Panc1 (cell line): Measurements from ENCODE around the gene ATXN7L1.

ENCODE experiments used
- POLR2AphosphoS5 ChIP-seq: IDR thresholded peaks from 2 replicates; pipeline ENCODE4 v1.6.1; 2012; ENCODE audit warnings: mild to moderate bottlenecking, low read depth, low read length, moderate library complexity
- TF ChIP-seq, protein P1 (sequence below): fragments of 450-650 bp; IDR thresholded peaks from 2 replicates; pipeline ENCODE4 v1.5.1; 2017; ENCODE audit warnings: mild to moderate bottlenecking
- TF ChIP-seq, protein P2 (sequence below), 2 experiments: IDR thresholded peaks; 2 replicates each; pipeline ENCODE4 v1.6.1; 2011 to 2012; ENCODE audit warnings: low read depth in 2 of 2, control low read depth in 1 of 2, low read length in 1 of 2, mild to moderate bottlenecking in 1 of 2, moderate library complexity in 1 of 2; ENCODE audit not compliant: insufficient read depth in 1 of 2

DNA sequence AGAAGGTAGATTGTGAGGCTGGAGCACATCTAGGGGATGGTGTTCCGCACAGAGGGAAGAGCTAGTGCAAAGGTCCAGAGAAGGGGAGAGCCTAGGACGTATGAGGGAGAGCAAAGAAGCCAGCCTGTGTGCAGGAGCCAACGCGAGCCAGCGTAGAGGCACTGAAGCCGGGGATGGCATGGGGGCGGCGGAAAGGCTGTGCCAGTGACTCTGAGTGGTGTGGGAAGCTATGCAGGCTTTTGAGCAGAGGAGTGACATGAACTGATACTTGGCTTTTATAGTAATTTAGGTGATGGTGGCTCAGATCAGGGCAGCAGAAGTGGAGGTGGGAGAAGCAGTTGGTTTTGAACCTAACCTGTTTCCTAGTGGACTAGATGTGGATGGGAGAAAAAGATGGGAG, 65.8 kb downstream of the ATXN7L1 start:
- TF ChIP-seq, protein P1, sequence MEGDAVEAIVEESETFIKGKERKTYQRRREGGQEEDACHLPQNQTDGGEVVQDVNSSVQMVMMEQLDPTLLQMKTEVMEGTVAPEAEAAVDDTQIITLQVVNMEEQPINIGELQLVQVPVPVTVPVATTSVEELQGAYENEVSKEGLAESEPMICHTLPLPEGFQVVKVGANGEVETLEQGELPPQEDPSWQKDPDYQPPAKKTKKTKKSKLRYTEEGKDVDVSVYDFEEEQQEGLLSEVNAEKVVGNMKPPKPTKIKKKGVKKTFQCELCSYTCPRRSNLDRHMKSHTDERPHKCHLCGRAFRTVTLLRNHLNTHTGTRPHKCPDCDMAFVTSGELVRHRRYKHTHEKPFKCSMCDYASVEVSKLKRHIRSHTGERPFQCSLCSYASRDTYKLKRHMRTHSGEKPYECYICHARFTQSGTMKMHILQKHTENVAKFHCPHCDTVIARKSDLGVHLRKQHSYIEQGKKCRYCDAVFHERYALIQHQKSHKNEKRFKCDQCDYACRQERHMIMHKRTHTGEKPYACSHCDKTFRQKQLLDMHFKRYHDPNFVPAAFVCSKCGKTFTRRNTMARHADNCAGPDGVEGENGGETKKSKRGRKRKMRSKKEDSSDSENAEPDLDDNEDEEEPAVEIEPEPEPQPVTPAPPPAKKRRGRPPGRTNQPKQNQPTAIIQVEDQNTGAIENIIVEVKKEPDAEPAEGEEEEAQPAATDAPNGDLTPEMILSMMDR: no peak
- TF ChIP-seq POLR2AphosphoS5: no peak
- TF ChIP-seq, protein P2, sequence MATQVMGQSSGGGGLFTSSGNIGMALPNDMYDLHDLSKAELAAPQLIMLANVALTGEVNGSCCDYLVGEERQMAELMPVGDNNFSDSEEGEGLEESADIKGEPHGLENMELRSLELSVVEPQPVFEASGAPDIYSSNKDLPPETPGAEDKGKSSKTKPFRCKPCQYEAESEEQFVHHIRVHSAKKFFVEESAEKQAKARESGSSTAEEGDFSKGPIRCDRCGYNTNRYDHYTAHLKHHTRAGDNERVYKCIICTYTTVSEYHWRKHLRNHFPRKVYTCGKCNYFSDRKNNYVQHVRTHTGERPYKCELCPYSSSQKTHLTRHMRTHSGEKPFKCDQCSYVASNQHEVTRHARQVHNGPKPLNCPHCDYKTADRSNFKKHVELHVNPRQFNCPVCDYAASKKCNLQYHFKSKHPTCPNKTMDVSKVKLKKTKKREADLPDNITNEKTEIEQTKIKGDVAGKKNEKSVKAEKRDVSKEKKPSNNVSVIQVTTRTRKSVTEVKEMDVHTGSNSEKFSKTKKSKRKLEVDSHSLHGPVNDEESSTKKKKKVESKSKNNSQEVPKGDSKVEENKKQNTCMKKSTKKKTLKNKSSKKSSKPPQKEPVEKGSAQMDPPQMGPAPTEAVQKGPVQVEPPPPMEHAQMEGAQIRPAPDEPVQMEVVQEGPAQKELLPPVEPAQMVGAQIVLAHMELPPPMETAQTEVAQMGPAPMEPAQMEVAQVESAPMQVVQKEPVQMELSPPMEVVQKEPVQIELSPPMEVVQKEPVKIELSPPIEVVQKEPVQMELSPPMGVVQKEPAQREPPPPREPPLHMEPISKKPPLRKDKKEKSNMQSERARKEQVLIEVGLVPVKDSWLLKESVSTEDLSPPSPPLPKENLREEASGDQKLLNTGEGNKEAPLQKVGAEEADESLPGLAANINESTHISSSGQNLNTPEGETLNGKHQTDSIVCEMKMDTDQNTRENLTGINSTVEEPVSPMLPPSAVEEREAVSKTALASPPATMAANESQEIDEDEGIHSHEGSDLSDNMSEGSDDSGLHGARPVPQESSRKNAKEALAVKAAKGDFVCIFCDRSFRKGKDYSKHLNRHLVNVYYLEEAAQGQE (IDR thresholded peaks at IDR 0.05; ENCODE audit: insufficient read depth in 1 of 2, low read depth in 2 of 2, low read length in 1 of 2): no peak
